Measurements from ENCODE around the gene ORC5.

Gene ORC5

GRCh38 chr7:104089061-104089460, 118.8 kb downstream of the ORC5 start:
- peak overlapping the region; percentile 59 for H3K27ac ChIP-seq
- TF ChIP-seq CTCF (conservative IDR thresholded peaks at IDR 0.05): no peak
